Ovary (tissue), 9 donors: ENCODE data around the gene EXD3. TPM values are rescaled to one million over a fixed set of nuclear protein-coding genes. Genes with fewer than 3 reads are reported as not detected.

ENCODE experiments used
- DNase-seq, 5 donors: peaks; one replicate each; pipeline ENCODE4 v3.0.0-alpha.2; 2019 to 2020
- H3K27ac ChIP-seq, 2 donors: fragments of 200-600 bp; one replicate each; pipeline versions ENCODE4 v1.5.1 to v1.8.0; 2019 to 2022
- H3K27me3 ChIP-seq: fragments of 200-600 bp; one replicate; pipeline ENCODE4 v1.8.0; 2022
- H3K36me3 ChIP-seq: fragments of 200-600 bp; sonication (generic); one replicate; pipeline ENCODE4 v1.5.1; 2019
- H3K4me1 ChIP-seq: one replicate; pipeline ENCODE4 v1.8.1; 2013; ENCODE audit warnings: mild to moderate bottlenecking, moderate library complexity; ENCODE audit not compliant: insufficient read depth
- H3K4me3 ChIP-seq: fragments of 200-600 bp; sonication (generic); one replicate; pipeline ENCODE4 v1.5.1; 2017
- H3K9me3 ChIP-seq, 2 donors: fragments of 200-600 bp in 1 of 2; sonication (generic) in 1 of 2; one replicate each; pipeline versions ENCODE4 v1.5.1 to v1.8.1; 2013 to 2019; ENCODE audit warnings: mild to moderate bottlenecking in 1 of 2, moderate library complexity in 1 of 2
- EP300 ChIP-seq: sonication (generic); formaldehyde crosslinking; IDR thresholded peaks from one replicate; pipeline ENCODE4 v1.6.1; 2017; ENCODE audit warnings: antibody characterized with exemption
- POLR2A ChIP-seq: fragments of 450-650 bp; IDR thresholded peaks from one replicate; pipeline ENCODE4 v1.6.1; 2017; ENCODE audit warnings: antibody characterized with exemption, mild to moderate bottlenecking, moderate library complexity
- WGBS, 3 donors: extraction: QIAGEN DNeasy Blood & Tissue Kit in 1 of 3; methylation state at CpG; one replicate each; pipeline versions ENCODE4 v1.1.5 to v1.1.7; 2013 to 2017; 5-methylcytosine and 5-hydroxymethylcytosine counted together
- intact Hi-C, 4 donors: fragments of 100-400 bp; cut with DNase I; formaldehyde crosslinking; loops; one replicate each; pipeline versions ENCODE4 v1.11.0 to v1.15.1; 2022 to 2023
- polyA plus RNA-seq, 2 donors: library from polyadenylated mRNA; stranded (reverse); fragments of 200-250 nt in 1 of 2; fragments of 350-450 nt in 1 of 2; fragmentation: Illumina TruSeq in 1 of 2; extraction: RNeasy Lipid Tissue Mini Kit (QIAGEN cat#74804) in 1 of 2; gene quantifications; one replicate each; pipeline ENCODE4 v1.2.3, GENCODE V29; 2013 to 2014
- total RNA-seq, 7 donors: library from RNA; depleted of rRNA in 2 of 7; stranded (reverse); fragments of >200 nt in 2 of 7; fragmentation: NEBNext Ultra II Directional in 3 of 7; extraction: Animal tissue kit (Norgen Biotek cat#: 25700) in 3 of 7; gene quantifications; one replicate each; pipeline versions ENCODE4 v1.1.0 to v1.2.4, GENCODE V29; 2016 to 2023
- TF ChIP-seq, protein P1 (sequence below), 3 donors: fragments of 450-650 bp in 2 of 3; fragments of 200-600 bp in 1 of 3; IDR thresholded peaks; one replicate each; pipeline versions ENCODE4 v1.5.1 to v1.8.0; 2016 to 2022; ENCODE audit warnings: antibody characterized with exemption in 3 of 3, mild to moderate bottlenecking in 1 of 3
- donor health status: DM: no; HTN: no; CAD: no; lungs with moderate emphysema.
- donor health status: DM: no; HTN: no; CAD: no.
- donor health status: Bipolar disorder and iron deficiency.
- donor health status: DM: yes; HTN: yes; CAD: no.
- donor health status: DM: no; HTN: no; CAD: no.
- donor health status: DM: yes; HTN: yes; CAD: no.

Gene EXD3
- total and polyA plus RNA-seq, 9 donors = 1.0 to 30.6 (median 23.4) TPM

DNA sequence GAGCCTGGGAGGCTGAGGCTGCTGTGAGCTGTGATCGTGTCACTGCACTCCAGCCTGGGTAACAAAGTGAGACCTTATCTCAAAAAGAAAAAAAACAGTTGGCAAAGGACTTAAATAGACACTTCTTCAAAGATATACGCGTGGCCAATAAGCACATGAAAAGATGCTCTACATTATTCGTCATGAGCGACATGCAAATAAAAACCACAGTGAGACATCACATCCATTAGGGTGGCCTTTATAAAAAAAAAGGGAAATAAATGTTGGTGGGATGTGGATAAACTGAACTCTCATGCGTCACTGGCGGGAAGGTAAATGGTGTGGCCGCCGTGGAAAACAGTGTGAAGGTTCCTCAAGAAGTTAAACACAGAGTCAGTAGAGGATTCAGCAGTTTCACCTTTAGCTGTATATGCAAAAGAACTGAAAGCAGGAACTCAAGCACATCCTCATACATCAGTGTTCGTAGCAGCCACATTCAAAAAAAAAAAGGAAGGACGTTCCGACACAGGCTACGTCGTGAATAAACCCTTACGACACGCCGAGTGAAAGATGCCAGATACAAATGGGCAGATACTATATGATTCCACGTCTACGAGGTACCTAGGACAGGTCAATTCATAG lies 96.4 kb downstream of the EXD3 start:
- Histone ChIP-seq H3K4me3 (no peak overlapping the region), H3K27ac (no peak overlapping the region), H3K9me3 (no peaks in the 10 kb centered on the region), H3K36me3 (no peaks in the 10 kb centered on the region), H3K27me3 (no peaks in the 10 kb centered on the region), H3K4me1 (no peaks in the 10 kb centered on the region)
- intact Hi-C loops = no loop called here
- 92 to 94% (median 92%) methylated on average over 19 of the region's 19 CpGs for WGBS, 3 donors
- TF ChIP-seq, protein P1, sequence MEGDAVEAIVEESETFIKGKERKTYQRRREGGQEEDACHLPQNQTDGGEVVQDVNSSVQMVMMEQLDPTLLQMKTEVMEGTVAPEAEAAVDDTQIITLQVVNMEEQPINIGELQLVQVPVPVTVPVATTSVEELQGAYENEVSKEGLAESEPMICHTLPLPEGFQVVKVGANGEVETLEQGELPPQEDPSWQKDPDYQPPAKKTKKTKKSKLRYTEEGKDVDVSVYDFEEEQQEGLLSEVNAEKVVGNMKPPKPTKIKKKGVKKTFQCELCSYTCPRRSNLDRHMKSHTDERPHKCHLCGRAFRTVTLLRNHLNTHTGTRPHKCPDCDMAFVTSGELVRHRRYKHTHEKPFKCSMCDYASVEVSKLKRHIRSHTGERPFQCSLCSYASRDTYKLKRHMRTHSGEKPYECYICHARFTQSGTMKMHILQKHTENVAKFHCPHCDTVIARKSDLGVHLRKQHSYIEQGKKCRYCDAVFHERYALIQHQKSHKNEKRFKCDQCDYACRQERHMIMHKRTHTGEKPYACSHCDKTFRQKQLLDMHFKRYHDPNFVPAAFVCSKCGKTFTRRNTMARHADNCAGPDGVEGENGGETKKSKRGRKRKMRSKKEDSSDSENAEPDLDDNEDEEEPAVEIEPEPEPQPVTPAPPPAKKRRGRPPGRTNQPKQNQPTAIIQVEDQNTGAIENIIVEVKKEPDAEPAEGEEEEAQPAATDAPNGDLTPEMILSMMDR (IDR thresholded peaks at IDR 0.05) = no peak
- no peak for TF ChIP-seq POLR2A
- DNase-seq = peak in 1 of 5 donors; percentile 1

DNA sequence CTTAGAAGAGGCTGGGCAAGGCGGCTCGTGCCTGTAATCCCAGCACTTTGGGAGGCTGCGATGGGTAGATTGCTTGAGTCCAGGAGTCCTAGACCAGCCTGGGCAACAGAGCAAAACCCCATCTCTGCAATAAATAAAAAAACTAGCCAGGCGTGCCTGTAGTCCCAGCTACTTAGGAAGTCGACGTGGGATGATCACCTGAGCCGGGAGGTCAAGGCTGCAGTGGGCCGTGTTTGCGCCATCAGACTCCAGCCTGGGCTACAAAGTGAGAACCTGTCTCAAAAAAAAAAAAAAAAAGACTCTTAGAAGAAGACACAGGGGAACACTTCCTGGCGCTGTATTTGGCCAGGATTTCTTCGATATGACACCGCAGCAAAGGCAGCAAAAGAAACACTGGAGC lies 97.2 kb downstream of the EXD3 start:
- H3K36me3 ChIP-seq = no peaks in the 10 kb centered on the region
- no peak overlapping the region for H3K4me3 ChIP-seq
- DNase-seq = peak in 1 of 5 donors; percentile 3
- intact Hi-C loops = no loop called here
- TF ChIP-seq, protein P1 (IDR thresholded peaks at IDR 0.05) = no peak
- TF ChIP-seq POLR2A (no peak), EP300 (no peak)
- no peaks in the 10 kb centered on the region for H3K9me3 ChIP-seq
- H3K4me1 ChIP-seq = no peaks in the 10 kb centered on the region
- no peak overlapping the region for H3K27ac ChIP-seq
- H3K27me3 ChIP-seq = no peaks in the 10 kb centered on the region
- 89 to 91% (median 89%) methylated on average over 12 of the region's 12 CpGs for WGBS, 3 donors

DNA sequence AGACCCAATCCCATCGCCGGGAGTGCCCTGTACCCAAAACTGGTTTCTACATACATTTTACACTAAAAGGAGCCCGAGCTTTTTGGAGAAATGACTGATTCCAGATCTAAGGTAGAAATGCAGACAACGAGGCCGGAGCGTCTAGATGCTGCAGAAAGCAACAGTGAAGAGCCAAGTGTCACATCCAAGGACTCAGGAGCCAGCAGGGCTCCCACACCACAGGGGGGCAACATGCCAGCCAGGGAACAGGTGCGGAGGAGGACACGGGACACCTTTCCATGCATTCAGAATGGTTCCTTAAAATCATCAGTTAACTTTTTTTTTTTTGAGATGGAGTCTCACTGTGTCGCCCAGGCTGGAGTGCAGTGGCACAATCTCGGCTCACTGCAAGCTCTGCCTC lies 97.8 kb downstream of the EXD3 start:
- DNase-seq = peak in 1 of 5 donors; percentile 4
- Histone ChIP-seq H3K36me3 (no peaks in the 10 kb centered on the region), H3K27ac (no peak overlapping the region), H3K4me3 (no peak overlapping the region), H3K9me3 (no peaks in the 10 kb centered on the region), H3K4me1 (no peaks in the 10 kb centered on the region), H3K27me3 (no peaks in the 10 kb centered on the region)
- WGBS, 3 donors = 94 to 95% (median 94%) methylated on average over 10 of the region's 10 CpGs
- intact Hi-C loops = no loop called here
- TF ChIP-seq EP300 = no peak
- TF ChIP-seq POLR2A = no peak
- TF ChIP-seq, protein P1 (IDR thresholded peaks at IDR 0.05) = no peak

DNA sequence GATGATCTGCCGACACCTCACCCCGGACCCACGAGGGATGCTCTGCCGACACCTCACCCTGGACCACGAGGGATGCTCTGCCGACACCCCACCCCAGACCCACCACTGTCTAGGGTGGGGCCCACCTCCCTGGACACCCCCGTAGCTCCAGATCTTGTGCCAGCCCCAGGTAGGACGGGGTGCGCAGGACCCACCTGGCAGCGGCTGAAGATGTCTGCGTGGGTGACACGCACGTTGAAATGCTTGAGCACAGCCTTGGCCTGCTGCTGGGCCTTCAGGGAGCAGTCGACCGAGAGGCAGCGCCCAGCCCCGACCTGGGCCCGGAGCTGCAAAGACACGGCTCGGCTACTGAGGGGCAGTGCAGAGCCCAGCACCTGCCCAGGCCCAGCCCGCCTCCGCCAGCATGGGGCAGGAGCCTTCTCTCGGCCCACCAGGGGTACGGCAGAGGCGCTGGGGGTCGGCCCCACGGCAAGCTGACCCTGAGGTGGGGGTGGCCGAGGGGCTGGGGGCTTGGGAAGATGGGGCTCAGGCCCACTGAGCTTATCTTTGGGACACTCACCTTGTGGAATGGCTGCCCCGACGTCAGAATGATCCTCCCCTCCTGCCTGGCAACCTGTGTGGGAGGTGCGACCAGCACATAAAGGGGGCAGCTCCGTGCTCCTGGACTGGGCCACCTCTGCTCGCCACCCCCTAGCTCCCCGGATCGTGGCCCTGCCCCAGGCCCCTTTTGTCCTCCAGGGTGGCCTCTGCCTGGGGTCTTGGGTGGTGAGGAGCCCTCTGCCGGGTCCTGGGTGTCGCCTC lies 99.2 kb downstream of the EXD3 start:
- H3K27me3 ChIP-seq = no peaks in the 10 kb centered on the region
- no peak overlapping the region for H3K27ac ChIP-seq
- H3K4me1 ChIP-seq = no peaks in the 10 kb centered on the region
- no peak overlapping the region for H3K4me3 ChIP-seq
- no peak for TF ChIP-seq POLR2A
- TF ChIP-seq EP300 = no peak
- TF ChIP-seq, protein P1 (IDR thresholded peaks at IDR 0.05) = no peak
- intact Hi-C loops = no loop called here
- no peaks in the 10 kb centered on the region for H3K9me3 ChIP-seq
- WGBS, 3 donors = 94 to 97% (median 96%) methylated on average over 29 to 37 of the region's 37 CpGs
- H3K36me3 ChIP-seq = no peaks in the 10 kb centered on the region
- DNase-seq = peak in 1 of 5 donors; percentile 10
